Lower leg skin (tissue), 4 donors: ENCODE results near the gene HKDC1. TPM values are rescaled to one million over a fixed set of nuclear protein-coding genes. Genes with fewer than 3 reads are reported as not detected.

ENCODE experiments used
- DNase-seq, 2 donors: peaks; one replicate each; pipeline ENCODE4 v3.0.0-alpha.2; 2019; ENCODE audit warnings: low spot score in 2 of 2
- H3K4me3 ChIP-seq: fragments of 200-600 bp; sonication (generic); 2 replicates; pipeline ENCODE4 v1.5.1; 2017; ENCODE audit warnings: mild to moderate bottlenecking, low read depth; ENCODE audit not compliant: poor library complexity, severe bottlenecking
- POLR2A ChIP-seq, 2 donors: fragments of 450-650 bp; IDR thresholded peaks; one replicate each; pipeline ENCODE4 v1.6.1; 2016 to 2017; ENCODE audit warnings: antibody characterized with exemption in 2 of 2, mild to moderate bottlenecking in 1 of 2, moderate library complexity in 1 of 2
- WGBS, 2 donors: methylation state at CpG; one replicate each; pipeline ENCODE4 v1.1.5; 2018; 5-methylcytosine and 5-hydroxymethylcytosine counted together
- intact Hi-C: fragments of 100-400 bp; cut with DNase I; formaldehyde crosslinking; loops from one replicate; pipeline ENCODE4 v1.15.0; 2023; ENCODE audit warnings: low total_unique reads
- total RNA-seq, 4 donors: library from RNA; depleted of rRNA; stranded (reverse); fragments of >200 nt; gene quantifications; one replicate each; pipeline ENCODE4 v1.1.0, GENCODE V29; 2016
- TF ChIP-seq, protein P1 (sequence below), 3 donors: fragments of 450-650 bp; IDR thresholded peaks; one replicate each; pipeline ENCODE4 v1.5.1; 2016; ENCODE audit warnings: antibody characterized with exemption in 3 of 3, mild to moderate bottlenecking in 3 of 3, moderate library complexity in 2 of 3

HKDC1 gene
- total RNA-seq, 4 donors from 2014 or later: 0.04 to 1.4 (median 0.12) TPM; not detected in 1

- 51 to 66% methylated on average over 4 of the region's 4 CpGs for WGBS, 2 donors
- no peak for DNase-seq
- intact Hi-C loops: no loop called here
- H3K4me3 ChIP-seq: no peak overlapping the region
- no peak for TF ChIP-seq POLR2A (IDR thresholded peaks at IDR 0.05)
- TF ChIP-seq, protein P1, sequence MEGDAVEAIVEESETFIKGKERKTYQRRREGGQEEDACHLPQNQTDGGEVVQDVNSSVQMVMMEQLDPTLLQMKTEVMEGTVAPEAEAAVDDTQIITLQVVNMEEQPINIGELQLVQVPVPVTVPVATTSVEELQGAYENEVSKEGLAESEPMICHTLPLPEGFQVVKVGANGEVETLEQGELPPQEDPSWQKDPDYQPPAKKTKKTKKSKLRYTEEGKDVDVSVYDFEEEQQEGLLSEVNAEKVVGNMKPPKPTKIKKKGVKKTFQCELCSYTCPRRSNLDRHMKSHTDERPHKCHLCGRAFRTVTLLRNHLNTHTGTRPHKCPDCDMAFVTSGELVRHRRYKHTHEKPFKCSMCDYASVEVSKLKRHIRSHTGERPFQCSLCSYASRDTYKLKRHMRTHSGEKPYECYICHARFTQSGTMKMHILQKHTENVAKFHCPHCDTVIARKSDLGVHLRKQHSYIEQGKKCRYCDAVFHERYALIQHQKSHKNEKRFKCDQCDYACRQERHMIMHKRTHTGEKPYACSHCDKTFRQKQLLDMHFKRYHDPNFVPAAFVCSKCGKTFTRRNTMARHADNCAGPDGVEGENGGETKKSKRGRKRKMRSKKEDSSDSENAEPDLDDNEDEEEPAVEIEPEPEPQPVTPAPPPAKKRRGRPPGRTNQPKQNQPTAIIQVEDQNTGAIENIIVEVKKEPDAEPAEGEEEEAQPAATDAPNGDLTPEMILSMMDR (IDR thresholded peaks at IDR 0.05): no peak
Measured at GRCh38 chr10:69311309-69311708, 91.2 kb downstream of the HKDC1 start.

- intact Hi-C loops: no loop called here
- no peak overlapping the region for H3K4me3 ChIP-seq
- no peak for TF ChIP-seq POLR2A (IDR thresholded peaks at IDR 0.05)
- TF ChIP-seq, protein P1 (IDR thresholded peaks at IDR 0.05): no peak
- 74 to 79% methylated on average over 4 of the region's 4 CpGs for WGBS, 2 donors
- DNase-seq: no peak
Measured at GRCh38 chr10:69312528-69312927, 92.4 kb downstream of the HKDC1 start.

GRCh38 chr10:69315100-69315542 is 95.0 kb downstream of the HKDC1 start:
- no peak for DNase-seq
- intact Hi-C loops: no loop called here
- no peak overlapping the region for H3K4me3 ChIP-seq
- 80 to 81% methylated on average over 3 of the region's 3 CpGs for WGBS, 2 donors
- no peak for TF ChIP-seq POLR2A (IDR thresholded peaks at IDR 0.05)
- TF ChIP-seq, protein P1 (IDR thresholded peaks at IDR 0.05): no peak

- no peak overlapping the region for H3K4me3 ChIP-seq
- no peak for TF ChIP-seq POLR2A (IDR thresholded peaks at IDR 0.05)
- DNase-seq: no peak
- 90 to 93% methylated on average over 6 of the region's 6 CpGs for WGBS, 2 donors
- intact Hi-C loops: no loop called here
Measured at GRCh38 chr10:69315610-69316312, 95.6 kb downstream of the HKDC1 start.

DNA sequence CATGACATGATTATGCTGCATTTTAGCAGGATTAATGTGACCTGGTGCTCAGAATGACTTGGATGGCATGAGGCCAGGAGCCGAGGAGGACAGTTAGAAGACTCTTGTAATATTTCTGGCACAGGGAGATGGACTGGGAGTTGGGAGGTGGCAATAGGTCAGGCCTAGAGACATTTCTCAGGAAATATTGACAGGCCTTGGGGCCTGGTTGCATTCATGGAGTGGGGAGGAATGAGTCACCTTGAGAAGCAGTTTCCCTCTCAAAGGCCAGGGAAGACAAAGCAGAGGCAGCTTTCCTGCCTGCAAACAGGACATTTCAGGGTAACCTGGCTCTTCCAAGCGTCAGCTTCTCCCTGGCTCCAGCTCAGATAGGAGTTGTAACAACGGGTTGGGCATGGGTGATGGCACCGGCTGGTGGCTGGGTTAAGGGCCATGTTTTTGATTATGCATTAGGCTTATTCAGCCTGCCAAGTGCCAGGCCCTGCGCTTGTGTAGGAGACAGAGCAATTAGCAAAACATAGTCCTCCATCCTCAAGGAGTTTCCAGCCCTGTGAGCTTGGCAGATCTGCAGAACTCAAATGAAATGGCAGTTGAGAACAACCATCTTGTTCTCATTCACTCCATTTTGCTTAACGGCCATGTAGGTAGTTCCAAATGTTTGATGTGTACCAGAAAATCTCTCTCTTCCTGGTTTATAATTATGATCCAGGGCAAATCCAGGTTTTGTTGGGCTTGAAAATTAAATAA is 96.4 kb downstream of the HKDC1 start:
- no peak for DNase-seq
- no peak overlapping the region for H3K4me3 ChIP-seq
- intact Hi-C loops: no loop called here
- TF ChIP-seq, protein P1 (IDR thresholded peaks at IDR 0.05): no peak
- TF ChIP-seq POLR2A (IDR thresholded peaks at IDR 0.05): no peak
- 33 to 59% methylated on average over 5 to 6 of the region's 6 CpGs for WGBS, 2 donors

Other genes starting within 250 kb of the HKDC1 start
- 10 to 100 TPM; 21.9 to 23.8 (median 22.9) TPM for gene KIFBP, start 231.5 kb upstream of the HKDC1 start, total RNA-seq
- gene SRGN, start 132.2 kb upstream of the HKDC1 start, total RNA-seq: 10 to 100 TPM; 20.6 to 39.6 (median 24.1) TPM
- gene VPS26A, start 96.2 kb upstream of the HKDC1 start, total RNA-seq: 10 to 100 TPM; 32.3 to 36.3 (median 34.0) TPM
- 10 to 100 TPM; 19.6 to 21.4 (median 20.4) TPM for gene SUPV3L1, start 40.1 kb upstream of the HKDC1 start, total RNA-seq
- gene HK1, start 58.2 kb downstream of the HKDC1 start, total RNA-seq: 100 to 1,000 TPM; 117 to 162 (median 158) TPM
- 1 to 10 TPM in 2 of 4 donors, under 1 TPM in 1, not detected in 1; 0.29 to 1.8 (median 1.7) TPM for gene TACR2, start 196.6 kb downstream of the HKDC1 start, total RNA-seq
- 10 to 100 TPM in 3 of 4 donors, 1 to 10 TPM in 1; 5.9 to 47.7 (median 13.0) TPM for gene TSPAN15, start 231.1 kb downstream of the HKDC1 start, total RNA-seq